MM.1S (cell line): ENCODE measurements around the gene ZNF665.
"Not testable (repeated sequence)": the region's sequence is repeated elsewhere in the genome, so short reads cannot be mapped to it uniquely, and the experiment has no call there.

ENCODE experiments used
- DNase-seq: peaks from one replicate; pipeline ENCODE4 v3.0.0-alpha.2; 2015
- H2AFZ ChIP-seq: fragments of 300-600 bp; sonication (generic); 2 replicates; pipeline ENCODE4 v1.6.0; 2016; ENCODE audit warnings: antibody characterized with exemption, low read length
- H3F3A ChIP-seq: fragments of 300-600 bp; sonication (generic); 2 replicates; pipeline ENCODE4 v1.6.1; 2016; ENCODE audit warnings: mild to moderate bottlenecking, antibody characterized with exemption, low read length, moderate library complexity, mixed read lengths; ENCODE audit not compliant: insufficient read depth
- H3K27ac ChIP-seq: fragments of 300-600 bp; sonication (generic); 2 replicates; pipeline ENCODE4 v1.5.1; 2016; ENCODE audit warnings: mild to moderate bottlenecking, low read length
- H3K27me3 ChIP-seq: fragments of 300-600 bp; sonication (generic); replicated peaks from 2 replicates; pipeline ENCODE4 v1.6.0; 2016; ENCODE audit warnings: low read length; ENCODE audit not compliant: insufficient read depth
- H3K36me3 ChIP-seq: fragments of 300-600 bp; sonication (generic); replicated peaks from 2 replicates; pipeline ENCODE4 v1.6.1; 2016; ENCODE audit warnings: mild to moderate bottlenecking, low read length, mixed read lengths; ENCODE audit not compliant: insufficient read depth
- H3K4me1 ChIP-seq: fragments of 300-600 bp; sonication (generic); 2 replicates; pipeline ENCODE4 v1.6.1; 2016; ENCODE audit warnings: low read length, mixed read lengths
- H3K4me2 ChIP-seq: fragments of 300-600 bp; sonication (generic); 2 replicates; pipeline ENCODE4 v1.6.0; 2016; ENCODE audit warnings: low read depth, low read length
- H3K4me3 ChIP-seq: fragments of 300-600 bp; sonication (generic); 2 replicates; pipeline ENCODE4 v1.5.1; 2016; ENCODE audit warnings: low read length, mixed read lengths
- H3K79me2 ChIP-seq: fragments of 300-600 bp; sonication (generic); 2 replicates; pipeline ENCODE4 v1.6.1; 2016; ENCODE audit warnings: mixed run types, low read length, mixed read lengths
- H3K9ac ChIP-seq: fragments of 300-600 bp; sonication (generic); 2 replicates; pipeline ENCODE4 v1.6.1; 2016; ENCODE audit warnings: low read length, mixed read lengths
- H3K9me2 ChIP-seq: fragments of 300-600 bp; sonication (generic); replicated peaks from 2 replicates; pipeline ENCODE4 v1.6.1; 2016; ENCODE audit warnings: mild to moderate bottlenecking, low read length, mixed read lengths; ENCODE audit not compliant: insufficient read depth
- H3K9me3 ChIP-seq: fragments of 300-600 bp; sonication (generic); replicated peaks from 2 replicates; pipeline ENCODE4 v1.6.1; 2016; ENCODE audit warnings: mild to moderate bottlenecking, low read length, mixed read lengths; ENCODE audit not compliant: insufficient read depth
- H4K20me1 ChIP-seq: fragments of 300-600 bp; sonication (generic); 2 replicates; pipeline ENCODE4 v1.6.1; 2016; ENCODE audit warnings: mild to moderate bottlenecking, low read length, moderate library complexity, mixed read lengths; ENCODE audit not compliant: insufficient read depth
- CTCF ChIP-seq: fragments of 300-600 bp; sonication (generic); IDR thresholded peaks from 2 replicates; pipeline ENCODE4 v1.5.1; 2016; ENCODE audit warnings: antibody characterized with exemption, low read length, mixed read lengths
- EZH2 ChIP-seq: fragments of 300-600 bp; sonication (generic); optimal IDR thresholded peaks from 2 replicates; pipeline ENCODE3; 2017; ENCODE audit warnings: low read depth, mild to moderate bottlenecking, antibody characterized with exemption, low read length, mixed read lengths
- EZH2phosphoT487 ChIP-seq: fragments of 300-600 bp; sonication (generic); IDR thresholded peaks from 2 replicates; pipeline ENCODE4 v1.6.1; 2018; ENCODE audit warnings: antibody characterized with exemption, low read length

ZNF665 gene

GRCh38 chr19:53130506-53130905 is 62.7 kb downstream of the ZNF665 start:
- Histone ChIP-seq H3K36me3 (no peaks in the 10 kb centered on the region), H3K4me1 (no peaks in the 10 kb centered on the region), H2AFZ (no peak overlapping the region), H4K20me1 (no peaks in the 10 kb centered on the region), H3K27me3 (no peaks in the 10 kb centered on the region), H3K9me3 (no peaks in the 10 kb centered on the region; the same call in 1 of the 2 replicates), H3K4me3 (no peak overlapping the region), H3K9ac (no peak overlapping the region), H3K27ac (no peak overlapping the region), H3K4me2 (no peak overlapping the region), H3K9me2 (no peaks in the 10 kb centered on the region), H3F3A (no peaks in the 10 kb centered on the region), H3K79me2 (no peaks in the 10 kb centered on the region)
- TF ChIP-seq CTCF (no peak), EZH2 (no peak), EZH2phosphoT487 (no peak)
- DNase-seq = no peak

DNA sequence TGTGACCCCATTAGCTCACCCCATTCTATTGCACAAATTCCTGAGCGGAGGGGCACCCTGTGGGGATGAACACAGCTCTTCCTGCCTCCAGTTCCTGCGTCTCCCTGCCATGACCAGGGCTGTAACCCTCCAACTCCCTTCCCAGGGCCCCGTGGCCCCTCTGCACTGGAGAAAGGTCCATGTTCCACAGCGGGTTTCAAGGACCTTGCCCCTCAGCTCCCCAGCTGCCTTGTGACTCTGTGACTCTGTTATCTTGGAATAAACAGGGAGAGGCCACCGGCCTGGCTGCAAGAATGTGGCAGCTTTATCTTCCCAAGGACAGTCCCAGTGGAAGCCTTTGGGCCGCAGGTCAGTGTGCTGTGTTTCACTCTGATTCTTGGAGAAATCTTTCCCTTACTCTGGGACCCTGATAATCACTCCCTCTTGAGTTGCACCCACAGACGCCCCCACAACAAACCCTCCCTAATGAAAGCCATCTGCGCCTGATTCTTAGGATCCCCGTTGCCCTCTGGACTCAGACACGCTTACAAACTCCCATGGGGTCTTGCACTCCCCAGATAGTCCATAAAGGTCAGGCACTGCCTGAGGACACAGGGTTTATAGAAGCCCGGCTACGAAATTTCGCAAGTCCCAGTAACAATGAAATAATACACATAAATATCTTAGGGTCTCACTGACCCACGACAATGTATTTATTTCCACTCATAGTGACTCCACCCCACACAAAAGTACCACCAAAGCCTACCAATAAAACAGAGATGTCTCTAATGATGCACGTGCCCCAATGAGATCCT is 66.2 kb downstream of the ZNF665 start:
- H3K9ac ChIP-seq, H4K20me1 ChIP-seq, H3K4me1 ChIP-seq, H3K36me3 ChIP-seq, H3K9me3 ChIP-seq, H3F3A ChIP-seq, H3K79me2 ChIP-seq, H3K27ac ChIP-seq, H3K4me2 ChIP-seq, H3K9me2 ChIP-seq, DNase-seq, H3K4me3 ChIP-seq, H2AFZ ChIP-seq, H3K27me3 ChIP-seq: not testable (repeated sequence)

GRCh38 chr19:53123400-53123799 is 69.8 kb downstream of the ZNF665 start:
- no peaks in the 10 kb centered on the region for H3K27me3 ChIP-seq
- no peak for TF ChIP-seq EZH2phosphoT487
- TF ChIP-seq CTCF = no peak
- TF ChIP-seq EZH2 = no peak
- no peaks in the 10 kb centered on the region for H3K36me3 ChIP-seq
- H3K4me1 ChIP-seq = no peaks in the 10 kb centered on the region
- no peaks in the 10 kb centered on the region for H3K79me2 ChIP-seq
- H3K9me2 ChIP-seq = no peaks in the 10 kb centered on the region
- H3K4me2 ChIP-seq = no peak overlapping the region
- no peaks in the 10 kb centered on the region for H3F3A ChIP-seq
- no peak overlapping the region for H3K4me3 ChIP-seq
- H4K20me1 ChIP-seq = no peaks in the 10 kb centered on the region
- no peak overlapping the region for H3K9ac ChIP-seq
- no peak overlapping the region for H3K27ac ChIP-seq
- no peaks in the 10 kb centered on the region for H3K9me3 ChIP-seq
- no peak for DNase-seq
- no peak overlapping the region for H2AFZ ChIP-seq
